T-helper 2 cell (primary cell): Measurements from ENCODE around the gene TPST1.
"Not testable (repeated sequence)": the region's sequence is repeated elsewhere in the genome, so short reads cannot be mapped to it uniquely, and the experiment has no call there.

Experiments
- DNase-seq, 5 experiments: peaks; one replicate each; pipeline versions ENCODE4 v3.0.0 to v3.0.0-alpha.2; 2012 to 2022

TPST1 gene

DNA sequence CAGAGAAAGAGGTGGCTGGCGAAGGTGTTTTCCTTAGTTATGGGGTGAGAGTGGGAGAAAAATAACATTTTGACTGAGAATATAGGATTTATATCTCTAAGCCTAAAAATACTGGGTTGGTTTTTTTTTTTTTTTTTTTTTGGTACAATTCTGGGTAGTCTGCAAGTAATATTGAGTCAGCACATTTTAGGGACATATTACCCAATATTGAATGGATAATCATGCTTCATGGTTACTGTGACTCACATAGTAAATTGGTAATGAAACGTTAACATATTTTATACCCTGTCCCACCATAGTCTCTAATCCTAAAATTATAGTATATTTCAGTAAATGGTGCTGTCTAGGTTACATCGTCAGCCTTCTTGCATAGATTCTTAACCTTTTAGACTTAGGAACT, 91.4 kb downstream of the TPST1 start:
- DNase-seq = no peak

DNA sequence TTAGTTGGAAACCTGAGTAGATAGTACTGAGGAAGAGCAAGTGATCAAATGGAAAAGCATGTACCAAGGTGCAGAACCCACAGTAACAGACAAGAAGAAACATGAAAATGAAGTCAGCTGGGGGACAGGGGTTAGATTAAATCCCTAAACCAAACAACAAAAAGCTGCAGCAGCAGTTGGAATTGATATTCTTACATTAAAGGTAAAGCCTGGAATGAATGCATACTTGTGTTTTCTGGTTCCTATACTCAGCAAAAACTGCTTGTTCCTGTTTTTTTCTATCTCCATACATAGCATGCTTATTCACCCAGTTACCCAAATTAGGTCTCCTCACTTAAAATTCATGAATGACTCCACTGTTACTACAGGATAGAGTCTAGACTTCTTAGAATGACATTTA, 92.4 kb downstream of the TPST1 start:
- no peak for DNase-seq

DNA sequence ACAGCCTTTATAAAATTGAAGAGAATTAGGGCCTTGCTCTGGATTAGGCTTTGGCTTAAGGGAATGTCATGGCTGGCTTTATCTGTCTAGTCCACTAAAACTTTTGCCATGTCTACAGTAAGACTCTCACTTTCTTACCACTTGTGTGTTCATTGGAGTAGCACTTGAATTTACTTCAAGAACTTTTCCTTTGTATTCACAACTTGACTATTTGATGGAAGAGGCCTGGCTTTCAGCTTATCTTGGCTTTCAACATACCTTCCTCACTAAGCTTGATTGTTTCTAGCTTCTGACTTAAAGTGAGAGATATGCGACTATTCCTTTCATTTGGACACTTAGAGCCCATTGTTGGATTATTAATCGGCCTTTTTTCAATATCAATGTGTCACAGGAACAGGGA, 96.1 kb downstream of the TPST1 start:
- DNase-seq = no peak

DNA sequence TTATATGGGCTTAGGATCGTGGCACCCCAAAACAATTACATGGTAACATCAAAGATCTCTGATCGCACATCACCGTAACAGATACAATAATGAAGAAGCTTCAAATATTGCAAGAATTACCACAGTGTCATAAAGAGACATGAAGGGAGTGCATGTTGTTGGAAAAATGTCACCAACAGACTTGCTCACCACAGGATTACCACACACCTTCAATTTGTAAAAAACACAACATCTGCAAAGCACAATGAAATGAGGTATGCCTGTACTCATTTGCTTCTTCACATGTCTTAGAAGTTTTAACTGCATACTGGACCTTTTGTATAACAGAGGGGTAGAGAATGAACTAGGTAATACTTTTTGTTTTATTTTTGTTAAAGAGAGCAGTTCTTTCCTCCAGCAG, 96.6 kb downstream of the TPST1 start:
- no peak for DNase-seq

DNA sequence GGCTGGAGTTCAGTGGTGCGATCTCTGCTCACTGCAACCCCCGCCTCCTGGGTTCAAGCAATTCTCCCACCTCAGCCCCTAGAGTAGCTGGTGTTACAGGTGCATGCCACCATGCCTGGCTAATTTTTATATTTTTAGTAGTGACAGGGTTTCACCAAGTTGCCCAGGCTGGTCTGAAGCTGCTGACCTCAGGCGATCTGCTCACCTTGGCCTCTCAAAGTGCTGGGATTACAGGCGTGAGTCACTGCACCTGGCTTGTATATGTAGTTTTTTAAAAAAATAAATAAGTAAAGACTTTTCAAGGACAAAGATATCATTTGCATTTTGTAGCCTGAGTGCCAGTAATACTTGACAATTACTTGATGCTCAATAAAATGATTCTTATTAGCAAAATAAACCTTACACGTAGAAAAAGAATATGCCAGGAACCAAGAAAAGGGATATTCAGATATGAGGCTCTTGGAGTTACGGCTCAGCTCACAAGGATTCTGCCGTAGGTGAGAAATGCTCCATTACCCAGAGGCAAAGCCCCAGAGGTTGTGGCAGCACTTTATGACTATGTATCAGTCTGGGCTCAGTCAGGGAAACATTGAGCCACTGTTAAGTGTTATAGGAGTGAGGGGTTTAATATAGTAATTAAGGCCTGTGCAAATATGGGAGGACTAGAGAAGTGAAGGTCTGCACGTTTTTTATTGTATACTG, 98.5 kb downstream of the TPST1 start:
- DNase-seq = no peak

DNA sequence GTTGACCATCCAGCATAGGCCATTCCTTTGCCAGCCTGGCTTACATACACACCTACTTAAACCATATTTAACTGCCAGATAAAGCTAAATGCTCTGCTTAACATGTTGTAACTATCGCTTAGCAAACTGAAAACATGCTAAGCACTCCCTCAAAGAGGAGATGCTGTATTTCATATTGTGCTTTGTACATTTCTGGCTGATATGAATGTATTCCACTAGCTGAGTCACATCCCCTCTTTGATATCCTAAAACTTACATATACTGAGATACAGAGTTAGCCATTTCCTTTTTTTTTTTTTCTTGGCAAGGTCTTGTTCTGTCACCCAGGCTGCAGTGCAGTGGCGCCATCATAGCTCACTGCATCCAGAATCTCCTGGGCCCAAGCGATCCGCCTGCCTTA, 99.4 kb downstream of the TPST1 start:
- DNase-seq = no peak

DNA sequence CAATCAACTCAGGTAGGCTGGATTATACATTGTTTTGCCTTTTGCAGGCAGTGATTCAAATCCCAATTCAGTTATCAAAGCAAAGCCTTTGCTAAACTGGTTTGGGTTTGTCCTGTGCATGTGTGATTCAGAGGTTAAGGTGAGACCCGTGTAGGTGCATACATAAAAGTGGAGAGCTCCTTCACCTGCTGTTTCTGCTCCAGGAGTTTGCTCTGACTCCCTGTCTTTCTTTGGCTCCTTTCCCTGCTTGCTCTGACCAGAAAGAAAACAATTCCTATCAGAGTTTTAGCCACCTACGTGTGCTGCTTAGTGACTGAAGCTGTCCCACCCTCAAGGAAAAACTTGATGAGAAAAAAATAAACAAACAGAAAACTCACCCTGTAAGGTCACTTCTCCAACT, 101.1 kb downstream of the TPST1 start:
- no peak for DNase-seq

DNA sequence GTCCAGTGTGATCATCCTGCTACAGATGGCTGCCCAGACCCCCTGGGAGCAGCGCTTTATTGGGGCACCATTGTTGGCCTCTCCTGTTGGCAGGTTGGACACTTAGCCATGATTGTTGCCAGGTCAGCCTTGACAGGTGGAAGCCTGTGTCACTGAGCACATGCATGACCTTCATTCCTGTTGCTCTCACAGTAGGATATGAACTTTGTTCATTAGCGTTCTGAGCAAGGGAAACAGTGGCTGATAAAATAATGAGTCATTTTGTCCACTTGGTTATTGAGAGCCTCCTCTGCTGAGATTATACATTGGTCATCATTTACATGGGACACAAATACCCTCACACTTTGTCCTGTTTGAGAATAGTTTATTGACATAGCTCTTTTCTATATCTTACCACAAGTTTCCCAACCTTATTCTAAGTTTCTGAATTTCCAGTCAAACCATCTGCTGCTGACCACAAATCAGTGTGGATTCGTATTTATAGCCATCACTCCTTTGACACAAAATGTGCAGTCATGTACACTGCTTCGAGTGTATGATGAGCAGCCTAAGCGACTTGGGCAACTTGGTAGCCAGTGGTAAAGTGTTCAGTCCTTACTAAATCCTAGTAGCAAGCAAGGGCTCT, 102.6 kb downstream of the TPST1 start:
- DNase-seq = no peak

DNA sequence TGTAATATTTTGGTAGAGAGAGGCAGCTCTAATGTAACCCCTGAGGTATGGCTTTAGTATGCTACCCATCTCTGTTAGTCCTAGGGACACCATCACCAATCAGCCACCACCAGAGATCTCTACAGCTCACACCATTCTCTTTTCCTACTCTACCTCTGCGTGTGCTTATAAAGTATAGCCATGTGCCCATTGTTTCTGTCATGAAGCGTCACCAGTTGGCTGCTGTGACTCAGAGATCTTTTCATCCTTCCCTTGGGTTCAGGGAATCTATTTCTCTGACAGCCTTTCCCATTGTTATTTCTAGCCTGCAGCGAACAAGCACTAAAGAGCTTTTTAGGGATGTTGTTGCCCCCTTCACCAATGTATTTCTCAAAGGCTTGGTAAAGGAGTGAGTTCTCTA, 103.3 kb downstream of the TPST1 start:
- no peak for DNase-seq

DNA sequence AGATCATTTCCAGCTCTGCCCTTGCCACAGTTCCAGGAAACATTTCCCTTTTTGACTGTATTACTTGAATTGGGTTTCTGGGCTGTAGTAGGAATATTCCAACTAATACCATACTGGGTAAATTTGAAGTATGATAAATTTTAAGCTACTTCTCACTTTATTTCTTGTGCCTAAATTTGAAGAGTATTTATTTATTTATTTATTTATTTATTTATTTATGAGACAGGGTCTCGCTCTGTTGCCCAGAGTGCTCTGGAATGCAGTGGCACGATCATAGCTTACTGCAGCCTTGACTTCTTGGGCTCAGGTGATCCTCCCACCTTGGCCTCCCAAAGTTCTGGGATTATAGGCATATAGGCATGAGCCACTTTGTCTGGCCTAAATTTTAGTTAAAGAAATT, 105.5 kb downstream of the TPST1 start:
- no peak for DNase-seq

DNA sequence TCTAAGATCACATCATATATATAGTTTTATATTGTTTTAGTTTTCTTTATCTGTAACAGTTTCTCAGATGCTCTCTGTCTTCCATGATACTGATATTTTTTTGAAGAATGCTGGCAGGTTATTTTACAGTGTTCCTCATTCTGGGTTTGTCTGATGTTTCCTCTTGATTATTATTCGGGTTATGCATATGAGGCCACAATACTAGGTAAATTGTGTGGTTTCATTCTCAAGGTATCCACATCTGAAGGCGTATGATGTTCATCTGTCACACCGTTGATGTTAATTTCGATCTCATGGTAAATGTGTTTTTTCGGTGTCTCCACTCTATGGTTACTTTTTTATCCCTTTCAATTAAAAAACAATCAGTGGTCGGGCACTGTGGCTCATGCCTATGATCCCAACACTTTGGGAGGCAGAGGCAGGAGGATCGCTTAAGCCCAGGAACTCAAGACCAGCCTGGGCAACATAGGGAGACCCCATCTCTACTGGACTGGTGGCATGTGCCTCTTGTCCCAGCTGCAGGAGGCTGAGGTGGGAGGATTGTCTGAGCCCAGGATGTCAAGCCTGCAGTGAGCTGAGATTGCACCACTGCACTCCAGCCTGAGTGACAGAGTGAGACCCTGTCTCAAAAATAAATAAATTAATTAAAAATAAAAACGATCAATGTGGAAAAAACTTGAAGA, 108.9 kb downstream of the TPST1 start:
- no peak for DNase-seq

DNA sequence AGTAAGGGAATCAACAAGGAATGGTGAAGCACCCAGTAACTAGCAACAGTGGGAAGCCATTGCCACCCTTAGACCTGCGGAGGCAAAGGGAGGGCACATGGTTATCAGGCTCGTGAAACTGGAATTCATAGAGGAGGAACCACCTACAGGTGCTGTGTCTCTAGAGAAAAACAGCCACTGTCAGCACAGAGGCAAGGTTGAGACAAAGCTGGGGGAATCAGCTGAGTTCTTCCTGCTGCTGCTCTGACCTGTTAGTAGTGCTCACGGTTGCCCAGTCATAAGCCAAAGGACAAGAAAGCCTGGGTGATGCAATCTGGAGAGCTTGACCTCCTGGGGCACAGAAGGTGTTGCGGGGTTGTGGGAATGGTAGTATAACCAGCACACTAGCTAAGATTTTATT, 110.1 kb downstream of the TPST1 start:
- no peak for DNase-seq

DNA sequence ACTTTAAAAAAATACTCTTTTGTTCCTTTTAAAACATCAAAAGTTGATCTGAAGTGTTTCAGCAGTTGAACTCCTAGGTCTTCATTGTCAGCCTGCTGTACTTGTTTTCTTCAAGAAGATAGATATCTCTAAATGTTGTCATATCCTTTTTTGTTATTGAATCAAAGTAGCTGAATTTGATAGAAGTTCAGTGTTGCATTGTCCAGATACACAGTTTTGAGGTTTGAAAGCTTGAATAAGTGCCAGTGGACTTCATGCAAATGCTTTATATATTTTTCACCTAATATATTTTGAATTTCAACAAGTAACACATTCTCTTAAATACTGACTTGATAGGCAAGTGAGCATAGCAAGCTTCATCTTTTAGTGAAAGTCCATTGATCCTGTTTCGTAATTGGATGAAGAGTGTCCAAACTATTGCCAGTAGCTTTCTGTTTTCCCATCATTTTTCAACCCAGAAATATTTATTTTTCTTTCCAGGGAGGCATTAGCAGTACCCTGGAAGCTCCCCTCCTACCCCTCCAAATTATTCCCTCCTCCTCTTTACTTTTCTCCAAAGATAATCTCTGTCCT, 114.4 kb downstream of the TPST1 start:
- no peak for DNase-seq

DNA sequence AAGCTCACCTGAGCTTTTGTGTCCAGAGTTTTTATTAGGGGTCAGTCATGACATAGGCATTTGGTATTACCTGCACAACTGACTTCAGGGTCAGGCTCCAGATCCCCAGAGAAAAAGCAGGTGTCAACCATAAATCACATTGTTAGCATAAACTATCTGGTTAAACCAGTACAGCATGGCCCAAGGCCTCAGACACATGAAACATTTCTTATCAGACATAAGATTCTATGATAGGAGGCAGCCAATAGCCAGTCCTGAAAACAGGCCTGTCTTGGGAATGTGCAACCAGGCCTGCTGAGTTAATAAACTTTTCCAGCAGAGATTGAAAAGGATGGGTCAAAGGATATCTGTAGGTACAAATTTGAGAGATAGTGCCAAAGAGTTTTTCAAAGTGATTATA, 116.1 kb downstream of the TPST1 start:
- no peak for DNase-seq

DNA sequence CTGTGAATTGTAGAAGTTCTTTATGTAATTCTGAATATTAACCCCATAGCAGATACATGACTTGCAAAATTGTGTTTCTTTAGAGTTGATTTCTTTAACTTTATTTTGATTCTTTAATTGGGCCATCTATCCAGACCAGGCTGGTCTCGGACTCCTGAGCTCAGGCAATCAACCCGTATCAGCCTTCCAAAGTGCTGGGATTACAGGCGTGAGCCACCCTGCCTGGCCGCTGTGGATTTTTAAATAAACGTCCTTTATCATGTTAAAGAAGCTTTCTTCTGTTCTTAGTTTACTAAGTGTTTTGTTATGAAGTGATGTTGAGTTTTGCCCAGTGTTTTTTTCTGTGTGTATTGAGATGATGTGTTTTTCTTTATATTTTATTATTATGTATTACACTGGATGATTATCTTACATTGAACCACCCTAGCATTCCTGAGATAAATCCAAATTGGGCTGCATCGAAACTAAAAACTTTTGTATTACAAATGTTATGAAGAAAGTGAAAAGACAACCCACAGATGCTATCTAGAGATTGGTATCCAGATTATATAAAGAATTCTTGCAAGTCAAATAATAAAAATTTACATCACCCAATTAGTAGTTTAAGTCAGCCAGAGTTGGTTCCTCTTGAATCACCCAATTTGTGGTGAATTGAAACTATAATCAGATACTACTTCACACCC, 118.1 kb downstream of the TPST1 start:
- no peak for DNase-seq

DNA sequence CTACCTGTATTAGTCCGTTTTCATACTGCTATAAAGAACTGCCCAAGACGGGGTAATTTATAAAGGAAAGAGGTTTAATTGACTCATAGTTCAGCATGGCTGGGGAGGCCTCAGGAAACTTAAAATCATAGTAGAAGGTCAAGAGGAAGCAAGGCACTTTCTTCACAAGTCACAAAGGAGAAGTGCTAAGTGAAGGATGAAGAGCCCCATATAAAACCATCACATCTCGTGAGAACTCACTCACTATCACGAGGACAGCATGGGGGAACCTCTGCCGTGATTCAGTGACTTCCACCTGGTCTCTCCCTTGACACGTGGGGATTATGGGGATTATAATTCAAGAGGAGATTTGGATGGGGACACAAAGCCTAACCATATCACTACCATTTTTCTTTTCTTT, 119.9 kb downstream of the TPST1 start:
- DNase-seq = not testable (repeated sequence)

DNA sequence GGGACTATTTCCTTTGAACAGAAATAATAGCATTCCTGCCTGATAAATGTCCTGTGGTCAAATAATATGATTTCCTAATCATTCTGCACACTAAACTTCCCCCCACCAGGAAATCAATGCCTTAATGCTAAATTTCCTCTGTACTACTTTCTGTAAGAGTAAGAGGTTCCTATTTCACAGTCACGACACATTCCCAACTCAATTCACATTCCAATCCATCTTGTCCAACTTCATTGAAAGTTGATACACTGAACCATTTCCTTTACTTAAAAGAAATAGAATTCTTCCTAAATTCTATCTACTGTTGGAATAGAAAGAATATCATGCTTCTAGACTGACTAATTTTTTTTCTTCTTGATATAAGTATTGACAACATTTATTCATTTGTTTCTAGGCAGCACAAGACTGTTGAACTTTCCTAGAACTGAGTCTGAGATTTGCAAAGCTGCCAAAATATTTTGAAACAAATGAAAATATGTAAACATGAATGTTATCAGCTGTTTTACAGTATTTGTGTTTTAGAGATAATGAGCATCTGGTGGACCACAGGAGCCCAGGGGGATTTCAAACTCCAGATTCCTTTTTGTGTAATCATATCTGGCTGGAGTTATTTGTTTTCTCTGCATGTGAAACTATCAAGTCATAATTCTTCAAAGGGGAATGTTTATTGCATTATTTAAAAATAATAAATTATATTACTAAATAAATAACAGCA, 121.5 kb downstream of the TPST1 start:
- no peak for DNase-seq

DNA sequence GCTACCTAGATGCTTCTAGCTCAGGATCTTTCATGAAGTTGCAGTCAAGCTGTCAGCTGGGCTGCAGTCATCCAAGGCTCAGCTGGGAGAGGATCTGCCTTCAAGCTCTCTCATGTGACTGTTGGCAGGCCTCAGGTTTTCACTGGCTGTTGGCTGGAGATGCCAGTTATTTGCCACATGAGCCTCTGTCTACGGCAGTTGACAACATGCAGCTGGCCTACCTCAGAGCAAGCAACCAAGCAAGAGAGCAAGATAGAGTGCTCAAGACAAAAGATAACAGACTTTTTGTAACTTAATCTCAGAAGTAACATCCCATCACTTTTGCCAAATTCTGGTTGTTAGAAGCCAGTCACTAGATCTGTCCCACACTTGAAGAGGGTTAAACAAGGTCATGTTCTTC, 125.8 kb downstream of the TPST1 start:
- DNase-seq = no peak

DNA sequence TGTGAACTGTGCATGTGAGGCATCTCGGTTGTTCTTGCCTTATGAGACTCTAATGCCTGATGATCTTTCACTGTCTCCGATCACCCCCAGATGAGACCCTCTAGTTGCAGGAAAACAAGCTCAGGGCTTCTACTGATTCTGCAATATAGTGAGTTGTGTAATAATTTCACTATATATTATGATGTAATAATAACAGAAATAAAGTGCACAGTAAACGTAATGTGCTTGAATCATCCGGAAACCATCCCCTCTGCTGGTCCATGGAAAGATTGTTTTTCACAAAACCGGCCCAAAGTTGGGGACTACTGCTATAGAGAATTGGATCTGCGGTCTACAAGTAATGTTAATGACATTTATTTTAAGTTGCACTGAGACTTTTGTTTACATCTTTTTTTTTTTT, 126.7 kb downstream of the TPST1 start:
- no peak for DNase-seq

DNA sequence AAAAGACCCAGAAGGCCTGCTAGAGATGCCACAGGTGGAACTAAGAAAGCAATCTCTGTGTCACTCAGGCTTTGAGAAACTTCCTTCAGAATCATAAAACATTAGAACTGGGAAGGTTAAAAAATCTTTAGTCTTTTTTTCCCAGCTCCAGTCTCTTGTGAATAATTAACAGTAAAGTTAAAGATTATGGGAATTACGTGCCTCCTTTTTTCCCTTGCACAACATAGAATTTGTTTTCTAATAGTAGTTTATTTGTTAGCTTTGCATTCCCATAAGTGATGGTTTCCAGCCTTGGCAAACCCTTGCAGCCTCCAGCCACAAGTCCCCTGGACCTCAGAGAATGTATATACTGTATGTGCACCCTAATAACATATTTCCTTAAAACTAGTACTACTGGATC, 128.3 kb downstream of the TPST1 start:
- no peak for DNase-seq

DNA sequence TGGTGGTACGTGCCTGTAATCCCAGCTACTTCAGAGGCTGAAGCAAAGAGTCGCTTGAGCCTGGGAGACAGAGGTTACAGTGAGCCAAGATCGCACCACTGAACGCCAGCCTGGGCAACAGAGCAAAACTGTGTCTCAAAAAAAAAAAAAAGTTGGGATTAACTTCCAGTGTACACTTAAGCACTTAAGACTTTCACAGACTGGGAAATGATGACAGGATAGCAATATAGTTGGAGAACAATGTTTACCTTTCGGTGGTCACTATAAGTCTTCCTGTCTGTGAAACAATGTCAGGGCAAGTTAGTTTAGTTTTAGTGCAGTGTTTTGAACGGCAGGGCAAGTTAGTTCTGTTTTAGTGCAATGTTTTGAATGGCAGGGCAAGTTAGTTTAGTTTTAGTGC, 130.2 kb downstream of the TPST1 start:
- no peak for DNase-seq

DNA sequence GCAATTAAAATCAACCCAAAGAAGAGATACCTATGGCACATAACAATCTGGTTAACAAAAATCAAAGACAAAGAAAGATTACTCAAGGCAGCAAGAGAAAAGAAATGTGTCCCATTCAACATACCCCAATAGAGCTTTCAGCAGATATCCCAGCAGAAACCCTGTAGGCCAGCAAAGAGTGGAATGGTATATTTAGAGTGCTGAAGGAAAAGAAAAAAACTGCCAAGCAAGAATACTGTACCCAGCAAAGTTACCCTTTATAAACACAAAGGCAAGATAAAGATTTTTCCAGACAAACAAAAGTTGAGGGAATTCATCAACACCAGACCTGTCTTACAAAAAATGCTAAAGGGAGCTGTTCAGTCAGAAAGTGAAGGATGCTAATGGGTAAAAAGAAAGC, 131.6 kb downstream of the TPST1 start:
- DNase-seq = no peak

DNA sequence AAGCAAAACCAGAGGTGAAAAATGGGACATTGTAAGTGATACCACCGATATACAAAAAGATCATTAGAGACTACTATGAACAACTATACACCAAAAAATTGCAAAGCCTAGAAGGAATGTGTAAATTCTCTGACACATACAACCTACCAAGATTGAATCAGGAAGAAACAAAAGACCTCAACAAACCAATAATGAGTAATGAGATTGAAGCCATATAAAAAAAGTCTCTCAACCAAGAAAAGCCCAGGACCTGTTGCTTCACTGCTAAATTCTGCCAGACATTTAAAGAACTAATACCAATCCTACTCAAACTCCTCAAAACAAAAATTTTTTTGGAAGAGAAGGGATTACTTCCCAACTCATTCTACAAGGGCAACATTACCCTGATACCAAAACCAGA, 134.0 kb downstream of the TPST1 start:
- no peak for DNase-seq
